Measurements from ENCODE around the gene PLCL1. TPM values are rescaled to one million over a fixed set of nuclear protein-coding genes. Genes with fewer than 3 reads are reported as not detected.

Gene PLCL1
- polyA plus RNA-seq, 1 of the 3 experiments (the other 2 are of a cell fraction) = 7.7 TPM

DNA sequence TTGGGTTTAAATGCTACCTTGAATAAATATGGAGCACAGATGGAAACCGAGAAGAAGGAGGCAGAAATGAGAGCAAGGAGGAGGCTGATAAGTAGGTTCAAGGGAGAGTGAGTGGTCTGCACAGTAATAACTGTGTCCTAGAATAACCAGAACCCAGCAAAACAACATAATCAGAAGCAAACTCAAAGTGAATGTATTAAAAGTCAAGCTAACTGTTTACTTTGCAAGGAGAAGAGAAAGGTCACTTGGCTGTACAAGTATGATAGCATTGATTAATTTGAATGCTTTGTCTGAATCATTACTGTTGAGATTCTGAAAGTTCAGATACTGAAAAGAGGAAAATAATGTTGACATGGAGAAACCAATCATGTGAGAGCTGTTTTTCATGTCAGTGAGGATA is 258.8 kb downstream of the PLCL1 start:
- Histone ChIP-seq H3K27ac (ENCODE audit: low read depth in 2 of 2, low read length in 1 of 2) (no peak overlapping the region), H3K27me3 (ENCODE audit: insufficient read depth) (no peaks in the 10 kb centered on the region), H3K4me2 (no peak overlapping the region), H3K4me1 (ENCODE audit: control insufficient read depth in 1 of 2, insufficient read depth in 2 of 2, low read depth in 1 of 2, low read length in 1 of 2) (peaks cover 3 to 4% of the 10 kb centered on the region in 2 experiments; a peak in 3 of 4 replicates), H3K36me3 (replicated peaks in 1 of 2; ENCODE audit: control insufficient read depth in 1 of 2, insufficient read depth in 2 of 2, low read length in 1 of 2) (peaks cover 0 to 14% of the 10 kb centered on the region in 2 experiments), H4K20me1 (ENCODE audit: insufficient read depth) (no peaks in the 10 kb centered on the region), H3K4me3 (ENCODE audit: low read depth in 2 of 2, low read length in 1 of 2) (no peak overlapping the region), H2AFZ (ENCODE audit: low read depth) (no peak overlapping the region), H3K9ac (no peak overlapping the region), H3K79me2 (ENCODE audit: insufficient read depth) (no peaks in the 10 kb centered on the region; the same call in none of the 2 replicates), H3K9me2 (no peaks in the 10 kb centered on the region), H3F3A (replicated peaks; ENCODE audit: insufficient read depth) (peaks cover 3% of the 10 kb centered on the region), H3K9me3 (no peaks in the 10 kb centered on the region)
- DNase-seq = no peak
- TF ChIP-seq, protein P1, sequence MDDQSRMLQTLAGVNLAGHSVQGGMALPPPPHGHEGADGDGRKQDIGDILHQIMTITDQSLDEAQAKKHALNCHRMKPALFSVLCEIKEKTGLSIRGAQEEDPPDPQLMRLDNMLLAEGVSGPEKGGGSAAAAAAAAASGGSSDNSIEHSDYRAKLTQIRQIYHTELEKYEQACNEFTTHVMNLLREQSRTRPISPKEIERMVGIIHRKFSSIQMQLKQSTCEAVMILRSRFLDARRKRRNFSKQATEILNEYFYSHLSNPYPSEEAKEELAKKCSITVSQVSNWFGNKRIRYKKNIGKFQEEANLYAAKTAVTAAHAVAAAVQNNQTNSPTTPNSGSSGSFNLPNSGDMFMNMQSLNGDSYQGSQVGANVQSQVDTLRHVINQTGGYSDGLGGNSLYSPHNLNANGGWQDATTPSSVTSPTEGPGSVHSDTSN (IDR thresholded peaks at IDR 0.05) = 0 out of 2 replicates have a peak, but pooled peaks have one; percentile 5
- TF ChIP-seq, protein P2, sequence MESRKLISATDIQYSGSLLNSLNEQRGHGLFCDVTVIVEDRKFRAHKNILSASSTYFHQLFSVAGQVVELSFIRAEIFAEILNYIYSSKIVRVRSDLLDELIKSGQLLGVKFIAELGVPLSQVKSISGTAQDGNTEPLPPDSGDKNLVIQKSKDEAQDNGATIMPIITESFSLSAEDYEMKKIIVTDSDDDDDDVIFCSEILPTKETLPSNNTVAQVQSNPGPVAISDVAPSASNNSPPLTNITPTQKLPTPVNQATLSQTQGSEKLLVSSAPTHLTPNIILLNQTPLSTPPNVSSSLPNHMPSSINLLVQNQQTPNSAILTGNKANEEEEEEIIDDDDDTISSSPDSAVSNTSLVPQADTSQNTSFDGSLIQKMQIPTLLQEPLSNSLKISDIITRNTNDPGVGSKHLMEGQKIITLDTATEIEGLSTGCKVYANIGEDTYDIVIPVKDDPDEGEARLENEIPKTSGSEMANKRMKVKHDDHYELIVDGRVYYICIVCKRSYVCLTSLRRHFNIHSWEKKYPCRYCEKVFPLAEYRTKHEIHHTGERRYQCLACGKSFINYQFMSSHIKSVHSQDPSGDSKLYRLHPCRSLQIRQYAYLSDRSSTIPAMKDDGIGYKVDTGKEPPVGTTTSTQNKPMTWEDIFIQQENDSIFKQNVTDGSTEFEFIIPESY (IDR thresholded peaks at IDR 0.05; ENCODE audit: borderline replicate concordance, low read depth) = no peak
- no peak for TF ChIP-seq POLR2AphosphoS5 (IDR thresholded peaks at IDR 0.05; ENCODE audit: low read depth, low read length)
- POLR2A ChIA-PET = no interaction called here
- CTCF ChIA-PET = interaction anchor here (0.8 to 1.7 kb wide), 3 partner anchors 34 to 234 kb away, joined by 3 read pairs; no protein-coding TSS in a partner anchor
- WGBS (ENCODE audit: low lambda C conversion rate) = 68% methylated on average over 1 of the region's 1 CpG

DNA sequence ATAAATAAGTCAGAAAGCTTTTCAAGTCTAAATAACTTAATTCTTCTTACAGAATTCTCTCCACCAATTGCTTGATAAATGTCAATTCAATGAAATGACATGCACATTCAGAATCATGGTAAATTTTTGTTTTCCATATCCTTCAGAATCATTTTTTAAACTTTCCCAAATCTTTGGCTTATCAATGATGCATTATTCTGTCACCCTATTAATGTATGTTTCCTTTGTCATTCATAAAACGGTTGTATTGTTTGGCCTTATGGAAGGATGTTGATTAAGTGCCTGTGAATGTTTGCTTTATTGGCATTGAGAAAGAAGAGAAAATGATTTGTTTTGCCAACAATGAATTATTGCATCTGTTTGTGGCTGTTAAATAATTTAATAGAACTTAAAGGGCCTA is 260.9 kb downstream of the PLCL1 start:
- H3F3A ChIP-seq (replicated peaks; ENCODE audit: insufficient read depth) = peaks cover 8% of the 10 kb centered on the region
- H4K20me1 ChIP-seq (ENCODE audit: insufficient read depth) = no peaks in the 10 kb centered on the region
- peaks cover 0 to 19% of the 10 kb centered on the region in 2 experiments for H3K36me3 ChIP-seq (replicated peaks in 1 of 2; ENCODE audit: control insufficient read depth in 1 of 2, insufficient read depth in 2 of 2, low read length in 1 of 2)
- DNase-seq = no peak
- TF ChIP-seq FOXJ3 (CRISPR knock-in tag; IDR thresholded peaks at IDR 0.05) (no peak), MXI1 (IDR thresholded peaks at IDR 0.05; ENCODE audit: low read depth, low read length) (no peak), MEF2A (IDR thresholded peaks at IDR 0.05; ENCODE audit: borderline replicate concordance, low read depth) (no peak), POLR2AphosphoS5 (IDR thresholded peaks at IDR 0.05; ENCODE audit: low read depth, low read length) (no peak), EZH2phosphoT487 (IDR thresholded peaks at IDR 0.05; ENCODE audit: borderline replicate concordance, low read depth) (no peak), NFIC (IDR thresholded peaks at IDR 0.05; ENCODE audit: borderline replicate concordance) (no peak)
- TF ChIP-seq, protein P3, sequence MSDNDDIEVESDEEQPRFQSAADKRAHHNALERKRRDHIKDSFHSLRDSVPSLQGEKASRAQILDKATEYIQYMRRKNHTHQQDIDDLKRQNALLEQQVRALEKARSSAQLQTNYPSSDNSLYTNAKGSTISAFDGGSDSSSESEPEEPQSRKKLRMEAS (IDR thresholded peaks at IDR 0.05; ENCODE audit: low read depth) = no peak
- TF ChIP-seq, protein P1 (IDR thresholded peaks at IDR 0.05) = no peak
- H3K4me2 ChIP-seq = no peak overlapping the region
- no peaks in the 10 kb centered on the region for H3K9me2 ChIP-seq
- H3K9ac ChIP-seq = no peak overlapping the region
- H3K9me3 ChIP-seq = no peaks in the 10 kb centered on the region
- no peaks in the 10 kb centered on the region; the same call in none of the 2 replicates for H3K79me2 ChIP-seq (ENCODE audit: insufficient read depth)
- no peak overlapping the region for H2AFZ ChIP-seq (ENCODE audit: low read depth)
- CTCF ChIA-PET = interaction anchor here (0.9 to 1.7 kb wide), 3 partner anchors 16 to 261 kb away, joined by 3 to 5 read pairs (median 3); partner anchors contain the start of gene PLCL1
- 41% methylated on average over 1 of the region's 1 CpG for WGBS (ENCODE audit: low lambda C conversion rate)
- no peak overlapping the region for H3K27ac ChIP-seq (ENCODE audit: low read depth in 2 of 2, low read length in 1 of 2)
- H3K27me3 ChIP-seq (ENCODE audit: insufficient read depth) = no peaks in the 10 kb centered on the region
- H3K4me3 ChIP-seq (ENCODE audit: low read depth in 2 of 2, low read length in 1 of 2) = no peak overlapping the region
- peaks cover 0 to 4% of the 10 kb centered on the region in 2 experiments; a peak in 2 of 4 replicates for H3K4me1 ChIP-seq (ENCODE audit: control insufficient read depth in 1 of 2, insufficient read depth in 2 of 2, low read depth in 1 of 2, low read length in 1 of 2)
- POLR2A ChIA-PET = no interaction called here

Measured in SK-N-SH (cell line).